HL-60 (cell line): Measurements from ENCODE around the gene MPV17L2.
A peak's percentile ranks its signal among the peaks of the same experiment; 100 is the strongest.

Experiments used
- DNase-seq, 2 experiments: peaks; one replicate each; pipeline ENCODE4 v3.0.0-alpha.2; 2010 to 2020; ENCODE audit warnings: low read depth in 1 of 2, low spot score in 1 of 2
- H3K27ac ChIP-seq: fragments of 250-450 bp; sonication (Bioruptor Pico); replicated peaks from 2 replicates; pipeline ENCODE4 v1.5.1; 2020; ENCODE audit warnings: mild to moderate bottlenecking, moderate library complexity
- H3K27me3 ChIP-seq: fragments of 250-450 bp; sonication (Bioruptor Pico); 2 replicates; pipeline ENCODE4 v1.5.1; 2021; ENCODE audit warnings: mild to moderate bottlenecking, moderate library complexity; ENCODE audit not compliant: insufficient read depth, poor library complexity, severe bottlenecking
- H3K4me3 ChIP-seq: replicated peaks from 2 replicates; pipeline ENCODE4 v1.5.1; 2011; ENCODE audit warnings: mild to moderate bottlenecking, control low read depth, low read length; ENCODE audit not compliant: insufficient read depth
- CTCF ChIP-seq: IDR thresholded peaks from one replicate; pipeline ENCODE4 v1.5.1; 2011; ENCODE audit warnings: low read length, control low read depth, inconsistent platforms; ENCODE audit not compliant: insufficient read depth
- GABPA ChIP-seq: IDR thresholded peaks from 2 replicates; pipeline ENCODE4 v1.6.1; 2012; ENCODE audit warnings: low read depth
- POLR2AphosphoS5 ChIP-seq: IDR thresholded peaks from 2 replicates; pipeline ENCODE4 v1.6.1; 2012; ENCODE audit warnings: low read depth
- REST ChIP-seq: IDR thresholded peaks from 2 replicates; pipeline ENCODE4 v1.6.1; 2012; ENCODE audit warnings: low read depth; ENCODE audit not compliant: insufficient replicate concordance
- SPI1 ChIP-seq: IDR thresholded peaks from 2 replicates; pipeline ENCODE4 v1.6.1; 2012; ENCODE audit warnings: low read depth, mild to moderate bottlenecking, borderline replicate concordance

Gene MPV17L2

GRCh38 chr19:18153556-18154134, 39.4 kb upstream of the MPV17L2 start:
- Histone ChIP-seq H3K4me3 (peak overlapping the region; percentile 84), H3K27me3 (no peaks in the 10 kb centered on the region), H3K27ac (peak overlapping the region; percentile 99)
- DNase-seq = no peak
- TF ChIP-seq SPI1 (no peak), CTCF (no peak), REST (no peak), GABPA (no peak), POLR2AphosphoS5 (no peak)

- H3K27ac ChIP-seq = no peak overlapping the region
- no peak for DNase-seq
- no peaks in the 10 kb centered on the region for H3K27me3 ChIP-seq
These were observed 37.6 kb upstream of the MPV17L2 start for GRCh38 chr19:18155095-18156087.

More at GRCh38 chr19:18155095-18156087, 37.6 kb upstream of the MPV17L2 start:
- no peak overlapping the region for H3K4me3 ChIP-seq
- TF ChIP-seq CTCF (no peak), REST (no peak), SPI1 (no peak), GABPA (no peak), POLR2AphosphoS5 (no peak)
